Measurements from ENCODE around the gene MYBPHL. TPM values are rescaled to one million over a fixed set of nuclear protein-coding genes. Genes with fewer than 3 reads are reported as not detected.

MYBPHL gene
- total and polyA plus RNA-seq, 4 donors: 0.11 to 0.68 (median 0.22) TPM; not detected in 1

DNA sequence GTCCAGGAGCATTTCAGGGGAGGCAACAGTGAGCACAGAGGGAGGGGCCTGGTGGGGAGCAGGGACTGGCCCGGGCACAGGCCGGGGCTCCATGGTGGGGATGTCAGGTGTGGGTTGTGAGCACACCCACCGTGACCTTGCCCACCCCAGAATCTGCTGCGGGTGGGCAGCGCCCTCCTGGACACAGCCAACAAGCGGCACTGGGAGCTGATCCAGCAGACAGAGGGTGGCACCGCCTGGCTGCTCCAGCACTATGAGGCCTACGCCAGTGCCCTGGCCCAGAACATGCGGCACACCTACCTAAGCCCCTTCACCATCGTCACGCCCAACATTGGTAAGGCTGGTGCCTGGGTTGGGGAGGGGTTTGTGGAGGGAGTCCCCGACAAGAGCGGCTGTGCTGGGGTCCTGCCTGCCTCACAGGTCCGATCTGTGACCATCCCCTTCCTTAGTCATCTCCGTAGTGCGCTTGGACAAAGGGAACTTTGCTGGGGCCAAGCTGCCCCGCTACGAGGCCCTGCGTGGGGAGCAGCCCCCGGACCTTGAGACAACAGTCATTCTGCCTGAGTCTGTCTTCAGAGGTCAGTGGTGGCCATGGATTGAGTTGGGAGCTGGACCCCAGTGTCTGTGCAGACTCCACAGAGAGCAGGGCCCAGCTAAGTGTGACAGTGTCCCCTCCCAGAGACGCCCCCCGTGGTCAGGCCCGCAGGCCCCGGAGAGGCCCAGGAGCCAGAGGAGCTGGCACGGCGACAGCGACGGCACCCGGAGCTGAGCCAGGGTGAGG is 38.2 kb downstream of the MYBPHL start:
- DNase-seq (ENCODE audit: low read depth in 4 of 6, low spot score in 6 of 6): no peak
- WGBS (ENCODE audit: insufficient coverage): 95% methylated on average over 27 of the region's 29 CpGs
- H3K27ac ChIP-seq (ENCODE audit: low read depth, low read length): no peak overlapping the region
- no peaks in the 10 kb centered on the region for H3K9me3 ChIP-seq (ENCODE audit: control insufficient read depth, insufficient read depth, low read length)
- no peaks in the 10 kb centered on the region for H3K27me3 ChIP-seq (ENCODE audit: control insufficient read depth, insufficient read depth, low read length)
- peaks cover 8% of the 10 kb centered on the region for H3K4me1 ChIP-seq (ENCODE audit: control insufficient read depth, insufficient read depth, low read length)
- H3K36me3 ChIP-seq (ENCODE audit: control insufficient read depth, insufficient read depth, low read length): peaks cover 99% of the 10 kb centered on the region
- H3K4me3 ChIP-seq (ENCODE audit: low read depth, low read length): no peak overlapping the region

DNA sequence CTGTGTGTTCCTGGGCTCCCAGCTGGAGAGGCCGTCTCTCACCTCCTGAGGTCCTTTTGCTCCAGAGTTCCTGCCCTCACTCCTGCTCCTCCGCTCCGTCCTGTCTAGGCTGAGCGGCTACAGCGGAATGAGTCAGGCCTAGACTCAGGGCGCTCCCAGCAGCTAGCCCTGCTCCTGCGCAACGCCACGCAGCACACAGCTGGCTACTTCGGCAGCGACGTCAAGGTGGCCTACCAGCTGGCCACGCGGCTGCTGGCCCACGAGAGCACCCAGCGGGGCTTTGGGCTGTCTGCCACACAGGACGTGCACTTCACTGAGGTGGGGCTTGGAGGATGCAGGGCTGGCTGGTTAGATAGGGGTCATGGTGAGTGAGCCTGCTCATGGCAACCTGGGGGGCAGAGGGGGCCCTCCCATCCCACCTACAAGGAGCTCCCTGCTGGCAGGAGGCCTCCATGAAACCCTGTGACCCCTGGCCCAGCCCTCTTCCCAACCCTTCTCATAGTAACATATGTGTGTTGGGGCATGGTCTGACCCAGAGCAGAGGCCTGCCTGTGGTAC is 39.0 kb downstream of the MYBPHL start:
- H3K36me3 ChIP-seq (ENCODE audit: control insufficient read depth, insufficient read depth, low read length): peaks cover 99% of the 10 kb centered on the region
- H3K4me1 ChIP-seq (ENCODE audit: control insufficient read depth, insufficient read depth, low read length): peaks cover 16% of the 10 kb centered on the region
- H3K9me3 ChIP-seq (ENCODE audit: control insufficient read depth, insufficient read depth, low read length): no peaks in the 10 kb centered on the region
- H3K27me3 ChIP-seq (ENCODE audit: control insufficient read depth, insufficient read depth, low read length): no peaks in the 10 kb centered on the region
- DNase-seq (ENCODE audit: low read depth in 4 of 6, low spot score in 6 of 6): no peak
- no peak overlapping the region for H3K27ac ChIP-seq (ENCODE audit: low read depth, low read length)
- H3K4me3 ChIP-seq (ENCODE audit: low read depth, low read length): no peak overlapping the region
- 89% methylated on average over 17 of the region's 17 CpGs for WGBS (ENCODE audit: insufficient coverage)

DNA sequence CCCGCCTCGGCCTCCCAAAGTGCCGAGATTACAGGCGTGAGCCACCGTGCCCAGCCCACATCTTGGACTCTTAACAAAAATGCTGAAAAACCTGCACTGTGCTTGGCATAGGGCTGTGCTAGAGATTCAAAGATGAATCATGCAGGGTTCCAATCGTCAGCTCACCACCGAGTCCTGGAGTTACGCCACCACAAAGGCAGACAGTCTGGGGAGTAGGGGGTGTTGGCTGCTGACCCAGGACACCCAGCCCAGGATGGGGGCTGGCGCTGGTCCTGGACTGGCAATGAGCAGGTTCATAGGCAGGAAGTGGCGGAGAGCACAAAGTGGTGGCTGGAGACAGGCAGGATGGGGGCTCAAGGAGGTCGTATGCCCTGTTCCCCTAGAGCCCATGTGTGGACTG is 39.8 kb downstream of the MYBPHL start:
- H3K4me1 ChIP-seq (ENCODE audit: control insufficient read depth, insufficient read depth, low read length): peaks cover 21% of the 10 kb centered on the region
- DNase-seq (ENCODE audit: low read depth in 4 of 6, low spot score in 6 of 6): no peak
- WGBS (ENCODE audit: insufficient coverage): 92% methylated on average over 11 of the region's 11 CpGs

DNA sequence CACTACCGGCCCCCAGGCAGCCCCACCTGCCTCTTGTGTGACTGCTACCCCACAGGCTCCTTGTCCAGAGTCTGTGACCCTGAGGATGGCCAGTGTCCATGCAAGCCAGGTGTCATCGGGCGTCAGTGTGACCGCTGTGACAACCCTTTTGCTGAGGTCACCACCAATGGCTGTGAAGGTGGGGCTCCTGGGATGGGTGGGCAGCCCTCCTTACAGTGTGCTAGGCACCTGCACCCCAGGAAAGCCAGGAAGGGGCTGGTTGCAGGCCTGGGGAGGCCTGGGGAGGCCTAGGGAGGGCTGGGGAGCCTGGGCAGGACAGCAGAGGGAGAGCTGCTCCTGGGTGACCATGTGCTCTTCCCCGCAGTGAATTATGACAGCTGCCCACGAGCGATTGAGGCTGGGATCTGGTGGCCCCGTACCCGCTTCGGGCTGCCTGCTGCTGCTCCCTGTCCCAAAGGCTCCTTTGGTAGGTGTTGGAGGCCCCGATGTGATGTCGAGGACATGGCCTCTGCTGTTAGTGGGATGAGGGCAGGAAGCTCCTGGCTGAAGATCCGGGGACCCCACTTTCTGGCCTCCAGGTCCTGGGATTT is 41.0 kb downstream of the MYBPHL start:
- Histone ChIP-seq H3K4me1 (ENCODE audit: control insufficient read depth, insufficient read depth, low read length) (peaks cover 21% of the 10 kb centered on the region), H3K4me3 (ENCODE audit: low read depth, low read length) (no peak overlapping the region), H3K27ac (ENCODE audit: low read depth, low read length) (no peak overlapping the region), H3K36me3 (ENCODE audit: control insufficient read depth, insufficient read depth, low read length) (peaks cover 99% of the 10 kb centered on the region), H3K9me3 (ENCODE audit: control insufficient read depth, insufficient read depth, low read length) (no peaks in the 10 kb centered on the region), H3K27me3 (ENCODE audit: control insufficient read depth, insufficient read depth, low read length) (no peaks in the 10 kb centered on the region)
- 98% methylated on average over 9 of the region's 13 CpGs for WGBS (ENCODE audit: insufficient coverage)
- no peak for DNase-seq (ENCODE audit: low read depth in 4 of 6, low spot score in 6 of 6)

More for the DNA sequence above, 39.8 kb downstream of the MYBPHL start:
- H3K36me3 ChIP-seq (ENCODE audit: control insufficient read depth, insufficient read depth, low read length): peaks cover 99% of the 10 kb centered on the region
- H3K4me3 ChIP-seq (ENCODE audit: low read depth, low read length): no peak overlapping the region
- H3K27me3 ChIP-seq (ENCODE audit: control insufficient read depth, insufficient read depth, low read length): no peaks in the 10 kb centered on the region
- H3K9me3 ChIP-seq (ENCODE audit: control insufficient read depth, insufficient read depth, low read length): no peaks in the 10 kb centered on the region
- H3K27ac ChIP-seq (ENCODE audit: low read depth, low read length): no peak overlapping the region

DNA sequence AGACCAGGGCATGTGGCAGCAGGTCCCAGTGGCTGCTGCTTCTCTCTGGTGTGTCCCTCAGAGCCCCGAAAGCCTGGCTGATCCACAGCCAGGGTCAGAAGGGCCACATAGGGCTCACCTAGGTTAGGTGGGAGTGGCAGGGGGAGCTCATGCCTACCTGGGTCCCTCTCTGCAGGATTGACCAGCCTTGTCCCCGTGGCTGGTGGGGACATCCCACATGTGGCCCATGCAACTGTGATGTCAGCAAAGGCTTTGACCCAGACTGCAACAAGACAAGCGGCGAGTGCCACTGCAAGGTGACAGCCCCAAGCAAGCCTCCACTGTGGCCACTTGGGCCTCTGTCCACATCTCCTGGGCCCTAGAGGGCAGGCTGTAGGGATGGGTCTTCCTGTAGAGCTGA is 41.8 kb downstream of the MYBPHL start:
- WGBS (ENCODE audit: insufficient coverage): 95% methylated on average over 4 of the region's 4 CpGs
- no peaks in the 10 kb centered on the region for H3K9me3 ChIP-seq (ENCODE audit: control insufficient read depth, insufficient read depth, low read length)
- no peak overlapping the region for H3K4me3 ChIP-seq (ENCODE audit: low read depth, low read length)
- H3K4me1 ChIP-seq (ENCODE audit: control insufficient read depth, insufficient read depth, low read length): peaks cover 27% of the 10 kb centered on the region
- H3K27ac ChIP-seq (ENCODE audit: low read depth, low read length): no peak overlapping the region
- DNase-seq (ENCODE audit: low read depth in 4 of 6, low spot score in 6 of 6): no peak
- H3K27me3 ChIP-seq (ENCODE audit: control insufficient read depth, insufficient read depth, low read length): no peaks in the 10 kb centered on the region
- H3K36me3 ChIP-seq (ENCODE audit: control insufficient read depth, insufficient read depth, low read length): peaks cover 98% of the 10 kb centered on the region

DNA sequence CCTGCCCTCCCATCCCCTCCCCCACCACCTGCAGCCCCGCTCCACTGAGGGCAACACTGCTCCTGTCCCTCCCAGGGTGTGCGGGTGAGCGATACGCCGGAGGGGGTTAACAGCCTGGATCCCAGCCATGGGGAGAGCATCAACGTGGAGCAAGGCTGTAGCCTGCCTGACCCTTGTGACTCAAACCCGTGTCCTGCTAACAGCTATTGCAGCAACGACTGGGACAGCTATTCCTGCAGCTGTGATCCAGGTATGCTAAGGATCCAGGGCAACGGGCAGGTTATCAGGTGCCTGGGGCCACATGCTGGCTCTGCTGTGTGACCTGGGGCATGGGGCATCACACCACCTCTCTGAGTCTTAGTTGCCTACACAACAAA is 42.4 kb downstream of the MYBPHL start:
- no peaks in the 10 kb centered on the region for H3K27me3 ChIP-seq (ENCODE audit: control insufficient read depth, insufficient read depth, low read length)
- H3K36me3 ChIP-seq (ENCODE audit: control insufficient read depth, insufficient read depth, low read length): peaks cover 96% of the 10 kb centered on the region
- peaks cover 32% of the 10 kb centered on the region for H3K4me1 ChIP-seq (ENCODE audit: control insufficient read depth, insufficient read depth, low read length)
- no peaks in the 10 kb centered on the region for H3K9me3 ChIP-seq (ENCODE audit: control insufficient read depth, insufficient read depth, low read length)
- 84% methylated on average over 9 of the region's 9 CpGs for WGBS (ENCODE audit: insufficient coverage)
- H3K27ac ChIP-seq (ENCODE audit: low read depth, low read length): no peak overlapping the region
- H3K4me3 ChIP-seq (ENCODE audit: low read depth, low read length): no peak overlapping the region
- DNase-seq (ENCODE audit: low read depth in 4 of 6, low spot score in 6 of 6): no peak

DNA sequence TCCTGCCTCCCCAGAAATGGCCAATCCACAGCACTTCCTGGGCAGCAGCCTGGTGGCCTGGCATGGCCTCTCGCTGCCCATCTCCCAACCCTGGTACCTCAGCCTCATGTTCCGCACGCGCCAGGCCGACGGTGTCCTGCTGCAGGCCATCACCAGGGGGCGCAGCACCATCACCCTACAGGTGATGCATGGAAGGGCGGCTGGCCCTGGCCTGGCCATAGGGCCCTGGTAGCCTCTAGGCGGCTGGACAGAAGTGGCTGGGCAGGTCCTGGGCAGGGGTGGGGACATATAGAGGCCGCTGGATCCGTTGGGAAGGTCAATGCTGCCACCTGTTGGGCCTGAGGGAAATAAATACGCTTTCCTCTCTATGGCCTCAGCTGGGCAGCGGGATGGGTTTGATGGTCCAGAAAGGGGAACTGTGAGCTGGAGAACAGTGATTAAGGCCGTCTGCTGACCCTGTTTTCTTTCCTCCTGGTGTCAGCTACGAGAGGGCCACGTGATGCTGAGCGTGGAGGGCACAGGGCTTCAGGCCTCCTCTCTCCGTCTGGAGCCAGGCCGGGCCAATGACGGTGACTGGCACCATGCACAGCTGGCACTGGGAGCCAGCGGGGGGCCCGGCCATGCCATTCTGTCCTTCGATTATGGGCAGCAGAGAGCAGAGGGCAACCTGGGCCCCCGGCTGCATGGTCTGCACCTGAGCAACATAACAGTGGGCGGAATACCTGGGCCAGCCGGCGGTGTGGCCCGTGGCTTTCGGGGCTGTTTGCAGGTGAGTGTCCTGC is 43.0 kb downstream of the MYBPHL start:
- no peaks in the 10 kb centered on the region for H3K9me3 ChIP-seq (ENCODE audit: control insufficient read depth, insufficient read depth, low read length)
- WGBS (ENCODE audit: insufficient coverage): 65% methylated on average over 20 of the region's 29 CpGs

DNA sequence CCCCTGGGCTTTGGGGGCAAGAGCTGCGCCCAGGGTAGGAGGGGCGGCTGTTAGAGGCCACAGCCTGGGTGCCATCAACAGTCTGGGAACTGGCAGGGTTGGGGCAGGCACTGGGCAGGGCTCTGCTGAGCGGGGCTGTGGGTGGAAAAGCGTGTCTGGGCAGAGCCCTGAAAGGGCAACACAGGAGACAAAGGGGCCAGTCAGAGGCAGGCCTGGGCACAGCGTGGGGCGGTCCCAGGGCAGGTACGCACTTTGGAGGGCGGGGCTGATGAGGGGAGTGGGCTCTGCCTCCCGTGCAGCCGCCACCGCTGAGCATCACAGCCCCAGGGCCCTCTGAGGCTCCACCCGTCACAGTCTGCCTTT is 43.6 kb downstream of the MYBPHL start:
- Histone ChIP-seq H3K9me3 (ENCODE audit: control insufficient read depth, insufficient read depth, low read length) (no peaks in the 10 kb centered on the region), H3K27me3 (ENCODE audit: control insufficient read depth, insufficient read depth, low read length) (no peaks in the 10 kb centered on the region), H3K4me3 (ENCODE audit: low read depth, low read length) (no peak overlapping the region), H3K27ac (ENCODE audit: low read depth, low read length) (peak overlapping the region; percentile 47), H3K4me1 (ENCODE audit: control insufficient read depth, insufficient read depth, low read length) (peaks cover 44% of the 10 kb centered on the region), H3K36me3 (ENCODE audit: control insufficient read depth, insufficient read depth, low read length) (peaks cover 96% of the 10 kb centered on the region)
- no peak for DNase-seq (ENCODE audit: low read depth in 4 of 6, low spot score in 6 of 6)
- 71% methylated on average over 8 of the region's 12 CpGs for WGBS (ENCODE audit: insufficient coverage)

More for the DNA sequence above, 43.0 kb downstream of the MYBPHL start:
- DNase-seq (ENCODE audit: low read depth in 4 of 6, low spot score in 6 of 6): peak in 2 of 6 donors; percentile 66 to 79
- Histone ChIP-seq H3K4me3 (ENCODE audit: low read depth, low read length) (no peak overlapping the region), H3K36me3 (ENCODE audit: control insufficient read depth, insufficient read depth, low read length) (peaks cover 96% of the 10 kb centered on the region), H3K27me3 (ENCODE audit: control insufficient read depth, insufficient read depth, low read length) (no peaks in the 10 kb centered on the region), H3K27ac (ENCODE audit: low read depth, low read length) (peak overlapping the region; percentile 47), H3K4me1 (ENCODE audit: control insufficient read depth, insufficient read depth, low read length) (peaks cover 38% of the 10 kb centered on the region)

DNA sequence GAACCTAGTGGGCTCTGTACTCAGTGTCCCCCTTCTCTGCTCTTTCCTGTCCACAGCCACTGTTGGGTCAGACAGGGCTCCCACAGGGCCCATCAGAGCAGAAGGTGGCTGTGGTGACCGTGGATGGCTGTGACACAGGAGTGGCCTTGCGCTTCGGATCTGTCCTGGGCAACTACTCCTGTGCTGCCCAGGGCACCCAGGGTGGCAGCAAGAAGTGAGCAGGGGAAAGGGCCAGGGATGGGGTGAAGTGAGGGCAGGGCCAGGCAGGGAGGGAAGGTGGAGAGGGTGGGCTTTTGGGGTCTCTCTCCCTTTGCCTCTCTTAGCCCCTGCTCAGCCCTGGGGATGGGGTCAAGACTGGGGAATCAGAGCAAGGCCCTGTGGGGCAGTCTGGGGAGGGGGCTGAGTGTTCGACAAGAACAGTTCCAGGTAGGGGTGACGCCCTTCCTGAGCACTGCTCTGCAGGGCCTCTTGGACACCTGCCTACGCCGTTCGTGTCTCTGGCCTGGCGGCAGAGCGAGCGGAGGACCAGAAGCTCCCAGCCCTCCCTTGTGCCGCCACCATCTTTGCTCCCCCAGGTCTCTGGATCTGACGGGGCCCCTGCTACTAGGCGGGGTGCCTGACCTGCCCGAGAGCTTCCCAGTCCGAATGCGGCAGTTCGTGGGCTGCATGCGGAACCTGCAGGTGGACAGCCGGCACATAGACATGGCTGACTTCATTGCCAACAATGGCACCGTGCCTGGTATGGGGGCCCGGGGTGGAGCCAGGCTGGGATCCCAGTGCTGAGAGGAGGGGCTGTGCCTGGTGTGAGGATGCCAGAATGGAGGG is 44.4 kb downstream of the MYBPHL start:
- peak in 2 of 6 donors; percentile 57 to 84 for DNase-seq (ENCODE audit: low read depth in 4 of 6, low spot score in 6 of 6)
- Histone ChIP-seq H3K36me3 (ENCODE audit: control insufficient read depth, insufficient read depth, low read length) (peaks cover 95% of the 10 kb centered on the region), H3K27ac (ENCODE audit: low read depth, low read length) (peak overlapping the region; percentile 47), H3K27me3 (ENCODE audit: control insufficient read depth, insufficient read depth, low read length) (no peaks in the 10 kb centered on the region), H3K9me3 (ENCODE audit: control insufficient read depth, insufficient read depth, low read length) (no peaks in the 10 kb centered on the region), H3K4me3 (ENCODE audit: low read depth, low read length) (no peak overlapping the region), H3K4me1 (ENCODE audit: control insufficient read depth, insufficient read depth, low read length) (peaks cover 52% of the 10 kb centered on the region)
- WGBS (ENCODE audit: insufficient coverage): 65% methylated on average over 22 of the region's 22 CpGs

Measured in spinal cord (tissue), 10 donors.